GM21381 (cell line): Measurements from ENCODE around the gene OMA1.
"Not testable (repeated sequence)": the region's sequence is repeated elsewhere in the genome, so short reads cannot be mapped to it uniquely, and the experiment has no call there.

Experiments used
- ATAC-seq: cut with Tn5 transposase; IDR thresholded peaks from one replicate; pipeline ENCODE4 v1.9.1; 2021; ENCODE audit warnings: mild to moderate bottlenecking, moderate library complexity; ENCODE audit not compliant: unreplicated experiment

Gene OMA1

GRCh38 chr1:58531842-58532241 is 14.7 kb downstream of the OMA1 start:
- not testable (repeated sequence) for ATAC-seq

GRCh38 chr1:58529284-58529683 is 17.2 kb downstream of the OMA1 start:
- ATAC-seq, result no peak

GRCh38 chr1:58528518-58528917 is 18.0 kb downstream of the OMA1 start:
- ATAC-seq, result no peak

- no peak for ATAC-seq
Measured at GRCh38 chr1:58524353-58524945, 22.1 kb downstream of the OMA1 start.

GRCh38 chr1:58515794-58516401 is 30.6 kb downstream of the OMA1 start:
- no peak for ATAC-seq

- ATAC-seq, result no peak
Measured at GRCh38 chr1:58513956-58514355, 32.6 kb downstream of the OMA1 start.

- no peak for ATAC-seq
Measured at GRCh38 chr1:58508629-58509028, 37.9 kb downstream of the OMA1 start.

- no peak for ATAC-seq
Measured at GRCh38 chr1:58505286-58505685, 41.2 kb downstream of the OMA1 start.

- no peak for ATAC-seq
Measured at GRCh38 chr1:58502519-58502918, 44.0 kb downstream of the OMA1 start.

- no peak for ATAC-seq
Measured at GRCh38 chr1:58500043-58500442, 46.5 kb downstream of the OMA1 start.

GRCh38 chr1:58497499-58497898 is 49.0 kb downstream of the OMA1 start:
- no peak for ATAC-seq

- no peak for ATAC-seq
Measured at GRCh38 chr1:58496042-58496441, 50.5 kb downstream of the OMA1 start.

- not testable (repeated sequence) for ATAC-seq
Measured at GRCh38 chr1:58488914-58489313, 57.6 kb downstream of the OMA1 start.

- peak; percentile 69 for ATAC-seq
Measured at GRCh38 chr1:58487002-58487401, 59.5 kb downstream of the OMA1 start.

GRCh38 chr1:58481962-58482361 is 64.6 kb downstream of the OMA1 start:
- ATAC-seq, result no peak

- ATAC-seq, result no peak
Measured at GRCh38 chr1:58480191-58480590, 66.3 kb downstream of the OMA1 start.

GRCh38 chr1:58477390-58477789 is 69.1 kb downstream of the OMA1 start:
- no peak for ATAC-seq

GRCh38 chr1:58476179-58476578 is 70.3 kb downstream of the OMA1 start:
- no peak for ATAC-seq

- no peak for ATAC-seq
Measured at GRCh38 chr1:58469476-58469875, 77.0 kb downstream of the OMA1 start.

- ATAC-seq, result no peak
Measured at GRCh38 chr1:58469016-58469415, 77.5 kb downstream of the OMA1 start.

- ATAC-seq, result no peak
Measured at GRCh38 chr1:58468612-58469011, 77.9 kb downstream of the OMA1 start.

- ATAC-seq, result no peak
Measured at GRCh38 chr1:58466630-58467241, 79.8 kb downstream of the OMA1 start.
